K562 (cell line): ENCODE measurements around the gene PRMT7. TPM values are rescaled to one million over a fixed set of nuclear protein-coding genes. Genes with fewer than 3 reads are reported as not detected.

Experiments used
- ATAC-seq: fragments of 200-7000 bp; cut with Tn5 transposase; 3 replicates; pipeline ENCODE4 v1.9.1; 2020; ENCODE audit warnings: moderate library complexity
- BruUV-seq: library from RNA; stranded (reverse); fragments of 400-500 nt; replicated peaks from 2 replicates; lab custom pipeline; 2021; lab: Mats Ljungman, UMichigan
- CTCF ChIA-PET: fragments of 300-600 bp; formaldehyde crosslinking; extraction: SDS; loops from one replicate; lab custom pipeline; 2021; ENCODE audit warnings: low intra/inter-chr PET ratio; lab: Yijun Ruan, JAX
- POLR2A ChIA-PET: fragments of 300-600, 350-650 bp; sonication (Branson Sonifier 250); formaldehyde crosslinking; extraction: SDS; loops from one replicate; lab custom pipeline; 2021; ENCODE audit warnings: antibody characterized with exemption, inconsistent platforms; lab: Yijun Ruan, JAX
- DNase-seq, 4 experiments: peaks; one replicate each; pipeline versions ENCODE4 v3.0.0 to v3.0.0-alpha.2; 2011 to 2018; ENCODE audit warnings: low spot score in 3 of 4, mixed read lengths in 3 of 4; ENCODE audit errors: extremely low read depth in 1 of 4
- FAIRE-seq: peaks from 2 replicates; lab custom pipeline; 2011; peaks lifted over from hg19 to GRCh38; lab: Jason Lieb, UNC
- H2AFZ ChIP-seq: 2 replicates; pipeline ENCODE4 v1.6.0; 2011; ENCODE audit warnings: low read depth, low read length, control low read depth, inconsistent platforms
- H3K27ac ChIP-seq: fragments of 200-600 bp; 3 replicates; pipeline ENCODE4 v1.8.0; 2011; ENCODE audit warnings: low read depth, mild to moderate bottlenecking, control low read depth, inconsistent platforms, low read length, moderate library complexity, mixed read lengths; ENCODE audit errors: extremely low read depth
- H3K27me3 ChIP-seq, 2 experiments: fragments of 300-600 bp in 1 of 2; 2 replicates in 1 of 2; 3 replicates in 1 of 2; pipeline versions ENCODE4 v1.6.0 to v1.8.0; 2011; ENCODE audit warnings: inconsistent platforms in 2 of 2, low read length in 2 of 2, mild to moderate bottlenecking in 1 of 2, mixed read lengths in 1 of 2, moderate library complexity in 1 of 2; ENCODE audit not compliant: control insufficient read depth in 2 of 2, insufficient read depth in 2 of 2
- H3K36me3 ChIP-seq: fragments of 300-600 bp; 3 replicates; pipeline ENCODE4 v1.8.0; 2011; ENCODE audit warnings: mild to moderate bottlenecking, low read length, inconsistent platforms; ENCODE audit not compliant: control insufficient read depth, insufficient read depth
- H3K4me1 ChIP-seq, 2 experiments: fragments of 200-600 bp in 1 of 2; replicated peaks in 1 of 2; 2 replicates in 1 of 2; 3 replicates in 1 of 2; pipeline versions ENCODE4 v1.5.1 to v1.8.0; 2011; ENCODE audit warnings: inconsistent platforms in 2 of 2, low read length in 2 of 2, mild to moderate bottlenecking in 1 of 2, mixed read lengths in 1 of 2, moderate library complexity in 1 of 2; ENCODE audit not compliant: control insufficient read depth in 2 of 2, insufficient read depth in 2 of 2
- H3K4me2 ChIP-seq: 2 replicates; pipeline ENCODE4 v1.6.1; 2011; ENCODE audit warnings: low read length, control low read depth, inconsistent platforms, mixed read lengths; ENCODE audit not compliant: insufficient read depth
- H3K4me3 ChIP-seq: fragments of 200-600 bp; sonication (generic), shearing (Covaris generic); 2 replicates; pipeline ENCODE4 v1.5.1; 2016; ENCODE audit warnings: control low read depth, inconsistent platforms
- H3K79me2 ChIP-seq: fragments of 200-600 bp; 3 replicates; pipeline ENCODE4 v1.8.0; 2011; ENCODE audit warnings: low read length, inconsistent platforms; ENCODE audit not compliant: control insufficient read depth, insufficient read depth
- H3K9ac ChIP-seq, 2 experiments: 2 replicates each; pipeline versions ENCODE4 v1.6.0 to v1.6.1; 2011; ENCODE audit warnings: low read depth in 2 of 2, low read length in 2 of 2, control low read depth in 1 of 2, inconsistent platforms in 1 of 2, mild to moderate bottlenecking in 1 of 2, mixed read lengths in 1 of 2; ENCODE audit not compliant: insufficient read depth in 1 of 2
- H3K9me1 ChIP-seq: one replicate; pipeline ENCODE4 v1.6.0; 2011; ENCODE audit warnings: inconsistent platforms, mild to moderate bottlenecking, low read length, moderate library complexity; ENCODE audit not compliant: control insufficient read depth, insufficient read depth
- H3K9me3 ChIP-seq: replicated peaks from 2 replicates; pipeline ENCODE4 v1.5.1; 2011; ENCODE audit warnings: low read depth, low read length, inconsistent platforms; ENCODE audit not compliant: control insufficient read depth, insufficient read depth
- H4K20me1 ChIP-seq: replicated peaks from 2 replicates; pipeline ENCODE4 v1.6.1; 2011; ENCODE audit warnings: low read length, inconsistent platforms, mixed read lengths; ENCODE audit not compliant: control insufficient read depth, insufficient read depth
- FUS ChIP-seq: fragments of 200-400 bp; formaldehyde crosslinking; optimal IDR thresholded peaks from 2 replicates; pipeline ENCODE3; 2017; ENCODE audit warnings: low read depth, low read length
- SAFB ChIP-seq: fragments of 200-400 bp; formaldehyde crosslinking; IDR thresholded peaks from 2 replicates; pipeline ENCODE4 v1.6.1; 2017; ENCODE audit warnings: low read depth, low read length, borderline replicate concordance
- TAF7 ChIP-seq: fragments of 450-650 bp; IDR thresholded peaks from 2 replicates; pipeline ENCODE4 v1.6.1; 2016; ENCODE audit warnings: missing genetic modification characterization, missing compliant biosample characterization
- ZNF146 ChIP-seq: IDR thresholded peaks from one replicate; pipeline ENCODE4 v1.6.1; 2018; ENCODE audit warnings: missing compliant biosample characterization; ENCODE audit not compliant: unreplicated experiment
- ZNF785 ChIP-seq: fragments of 250-450 bp; sonication (Bioruptor Pico); IDR thresholded peaks from 2 replicates; pipeline ENCODE4 v1.4.0; 2020; ENCODE audit warnings: mild to moderate bottlenecking
- WGBS: fragments of 100-300 bp; shearing (Covaris generic); methylation state at CpG from one replicate; pipeline ENCODE4 v1.1.6; 2016; ENCODE audit warnings: low coverage, mixed read lengths; ENCODE audit not compliant: insufficient coverage; ENCODE audit errors: missing lambda C conversion rate; 5-methylcytosine and 5-hydroxymethylcytosine counted together
- in situ Hi-C: fragments of 300-500 bp; cut with MboI; formaldehyde crosslinking; loops from 4 replicates; pipeline ENCODE4 v1.15.0; 2018; ENCODE audit warnings: inconsistent platforms, mixed read lengths
- intact Hi-C: fragments of 100-400 bp; cut with micrococcal nuclease; formaldehyde crosslinking; loops from 2 replicates; pipeline ENCODE4 v1.14.2; 2022
- polyA plus RNA-seq, 8 experiments: library from polyadenylated mRNA; depleted of rRNA in 4 of 8; stranded (reverse) in 5 of 8; unstranded in 3 of 8; fragments of >200 nt; fragmentation: Nextera tagmentation in 2 of 8; fragmentation: Illumina TruSeq in 1 of 8; extraction: Ambion mirVana in 2 of 8; extraction: Trizol in 1 of 8; gene quantifications; 2 replicates each; pipeline versions ENCODE4 v1.2.1 to v1.2.3, GENCODE V29; 2011 to 2014; ENCODE audit warnings: inconsistent platforms in 1 of 8, missing spikeins in 1 of 8
- total RNA-seq, 7 experiments: library from RNA; depleted of rRNA in 6 of 7; stranded (reverse); fragments of >200 nt in 6 of 7; fragmentation: Illumina TruSeq in 2 of 7; extraction: Trizol in 2 of 7; gene quantifications; 2 replicates each; pipeline versions ENCODE4 v1.2.1 to v1.2.3, GENCODE V29; 2011 to 2021; ENCODE audit warnings: low replicate concordance in 1 of 7
- TF ChIP-seq, protein P1 (sequence below): fragments of 450-650 bp; IDR thresholded peaks from one replicate; pipeline ENCODE4 v1.6.1; 2018; ENCODE audit warnings: mild to moderate bottlenecking, moderate library complexity; ENCODE audit not compliant: partially characterized antibody

PRMT7 gene
- total and polyA plus RNA-seq, 9 of the 15 experiments (the other 6 are each of a cell fraction or from before 2014, with no cell fraction given): 6.4 to 88.8 (median 73.1) TPM

DNA sequence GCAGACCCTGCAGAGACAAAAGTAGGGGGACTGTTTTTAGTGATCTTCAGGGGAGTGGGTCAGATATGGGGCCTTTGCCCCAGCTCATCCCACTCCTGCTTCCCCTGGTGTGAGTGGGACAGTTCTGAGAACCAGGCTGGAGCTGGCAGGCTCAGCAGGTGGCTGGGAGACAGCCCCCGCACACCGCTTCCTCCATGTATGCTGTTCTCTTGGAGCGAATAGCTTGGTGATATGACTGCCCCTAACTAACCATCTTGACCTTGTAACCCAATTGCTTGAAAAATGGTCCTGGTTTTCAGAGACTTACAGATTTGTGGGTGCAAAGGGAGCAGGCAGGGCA, 61.5 kb downstream of the PRMT7 start:
- no peak overlapping the region for H3K27ac ChIP-seq
- 32% methylated on average over 3 of the region's 3 CpGs for WGBS
- no peaks in the 10 kb centered on the region for H3K9me3 ChIP-seq
- TF ChIP-seq FUS (no peak), ZNF785 (CRISPR knock-in tag) (no peak), TAF7 (tag) (no peak), ZNF146 (no peak), SAFB (no peak)
- TF ChIP-seq, protein P1, sequence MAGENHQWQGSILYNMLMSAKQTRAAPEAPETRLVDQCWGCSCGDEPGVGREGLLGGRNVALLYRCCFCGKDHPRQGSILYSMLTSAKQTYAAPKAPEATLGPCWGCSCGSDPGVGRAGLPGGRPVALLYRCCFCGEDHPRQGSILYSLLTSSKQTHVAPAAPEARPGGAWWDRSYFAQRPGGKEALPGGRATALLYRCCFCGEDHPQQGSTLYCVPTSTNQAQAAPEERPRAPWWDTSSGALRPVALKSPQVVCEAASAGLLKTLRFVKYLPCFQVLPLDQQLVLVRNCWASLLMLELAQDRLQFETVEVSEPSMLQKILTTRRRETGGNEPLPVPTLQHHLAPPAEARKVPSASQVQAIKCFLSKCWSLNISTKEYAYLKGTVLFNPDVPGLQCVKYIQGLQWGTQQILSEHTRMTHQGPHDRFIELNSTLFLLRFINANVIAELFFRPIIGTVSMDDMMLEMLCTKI: no peak
- H4K20me1 ChIP-seq: peaks cover 8% of the 10 kb centered on the region; the same call in 1 of the 2 replicates
- peaks cover 48 to 65% of the 10 kb centered on the region in 2 experiments; a peak in 4 of 5 replicates for H3K27me3 ChIP-seq
- H3K9ac ChIP-seq: no peak overlapping the region
- H3K36me3 ChIP-seq: no peaks in the 10 kb centered on the region
- H2AFZ ChIP-seq: no peak overlapping the region
- DNase-seq (no peak), FAIRE-seq (no peak), ATAC-seq (no peak)
- H3K4me1 ChIP-seq: peaks cover 0 to 31% of the 10 kb centered on the region in 2 experiments; a peak in 2 of 5 replicates
- no peak overlapping the region for H3K4me2 ChIP-seq
- ChIA-PET POLR2A (interaction anchor here (0.6 to 1.1 kb wide), 3 partner anchors 9 to 25 kb away, joined by 3 to 4 read pairs (median 3); no protein-coding TSS in a partner anchor), CTCF (no interaction called here)
- no peaks in the 10 kb centered on the region for H3K9me1 ChIP-seq
- intact Hi-C loops (no loop called here), in situ Hi-C loops (no loop called here)
- no peak overlapping the region for H3K4me3 ChIP-seq
- no peaks in the 10 kb centered on the region for H3K79me2 ChIP-seq
- BruUV-seq: no TSS peak
